Measurements from ENCODE around the gene DCAF7.

DNA sequence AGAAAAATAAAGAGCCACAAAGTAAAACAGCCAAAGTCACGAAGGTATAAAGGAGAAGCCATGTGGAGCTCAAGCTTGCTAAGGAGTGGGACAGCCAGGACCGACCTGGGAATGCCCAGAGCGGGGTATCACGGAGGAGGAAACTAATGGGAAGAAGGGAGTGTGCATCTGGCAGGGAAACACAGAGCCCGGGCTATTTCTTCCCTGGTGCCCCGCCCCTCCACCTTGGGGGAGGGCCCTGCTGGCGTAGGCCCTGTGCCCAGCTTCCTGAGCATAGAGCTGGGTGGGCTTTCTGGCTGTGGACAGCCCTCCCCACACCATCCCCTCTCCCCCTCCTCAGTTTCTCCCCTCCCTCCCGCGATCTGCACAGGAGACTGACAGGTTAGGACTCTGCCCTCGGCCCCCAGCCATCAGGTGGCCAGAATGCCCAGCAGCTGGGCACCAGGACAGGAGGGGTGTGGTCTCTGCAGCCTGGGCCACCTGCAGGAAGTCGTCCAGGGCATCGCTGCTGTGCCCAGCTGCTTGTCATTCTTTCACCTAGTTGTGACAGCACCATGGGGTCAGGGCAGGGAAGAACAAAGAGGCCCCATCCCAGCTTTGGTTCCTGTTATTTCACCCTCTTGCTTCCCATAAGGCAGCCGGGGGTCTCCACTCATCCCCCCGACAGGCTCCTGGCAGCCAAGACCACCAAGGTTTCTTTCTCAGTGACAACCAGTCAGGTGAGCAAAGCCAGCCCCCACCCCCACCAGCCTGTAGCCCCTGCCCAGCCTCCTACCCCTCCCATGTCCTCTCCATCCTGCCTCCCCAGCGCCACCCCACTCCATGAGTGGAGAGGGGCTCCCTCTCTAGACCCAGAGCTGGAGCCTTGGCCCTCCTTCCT, 7.1 kb upstream of the DCAF7 start:
- TF ChIP-seq EZH2 (IDR thresholded peaks at IDR 0.05) (no peak), POLR2AphosphoS5 (IDR thresholded peaks at IDR 0.05; ENCODE audit: borderline replicate concordance, low read depth, low read length) (no peak)

Data from SK-N-MC (cell line).